HFF-Myc (cell line): ENCODE data around the gene OXCT2.

ENCODE experiments used
- DNase-seq: peaks from one replicate; pipeline ENCODE4 v3.0.0-alpha.2; 2011; ENCODE audit warnings: low read depth; ENCODE audit errors: extremely low read depth
- H3K4me3 ChIP-seq: replicated peaks from 2 replicates; pipeline ENCODE4 v1.5.1; 2011; ENCODE audit warnings: low read depth, mild to moderate bottlenecking, control low read depth, low read length
- CTCF ChIP-seq: IDR thresholded peaks from 2 replicates; pipeline ENCODE4 v1.5.1; 2012; ENCODE audit warnings: mild to moderate bottlenecking, low read depth, low read length, control low read depth; ENCODE audit errors: missing control alignments

OXCT2 gene

GRCh38 chr1:39745016-39745670, 26.0 kb downstream of the OXCT2 start:
- H3K4me3 ChIP-seq: no peak overlapping the region
- TF ChIP-seq CTCF: no peak
- DNase-seq: no peak

GRCh38 chr1:39738622-39739366, 32.4 kb downstream of the OXCT2 start, which contains the start of gene PPIE:
Gene PPIE (plus strand): TSS chr1:39738882. CDS start chr1:39738901, 19 bp downstream.
- peak; percentile 64 for DNase-seq
- H3K4me3 ChIP-seq: peak within 1 kb of the TSS; percentile 93
- TF ChIP-seq CTCF: no peak

- no peak for DNase-seq
- TF ChIP-seq CTCF: no peak
- H3K4me3 ChIP-seq: no peak overlapping the region
Observed at GRCh38 chr1:39737546-39738169, 33.5 kb downstream of the OXCT2 start.

- no peak overlapping the region for H3K4me3 ChIP-seq
- DNase-seq: no peak
- no peak for TF ChIP-seq CTCF
Observed at GRCh38 chr1:39735731-39736130, 35.4 kb downstream of the OXCT2 start.

- no peak overlapping the region for H3K4me3 ChIP-seq
- DNase-seq: no peak
- TF ChIP-seq CTCF: no peak
Observed at GRCh38 chr1:39733161-39733560, 38.0 kb downstream of the OXCT2 start.

- H3K4me3 ChIP-seq: no peak overlapping the region
- no peak for TF ChIP-seq CTCF
- no peak for DNase-seq
Observed at GRCh38 chr1:39732730-39733129, 38.4 kb downstream of the OXCT2 start.
